GM20000 (cell line): ENCODE results near the gene SPTB.

Experiments used
- DNase-seq: peaks from one replicate; pipeline ENCODE4 v3.0.0; 2012; ENCODE audit warnings: low spot score
- TF ChIP-seq, protein P1 (sequence below): IDR thresholded peaks from 2 replicates; pipeline ENCODE4 v1.5.1; 2012; ENCODE audit warnings: mild to moderate bottlenecking, control low read depth; ENCODE audit errors: extremely low read depth, missing control alignments

The SPTB gene

DNA sequence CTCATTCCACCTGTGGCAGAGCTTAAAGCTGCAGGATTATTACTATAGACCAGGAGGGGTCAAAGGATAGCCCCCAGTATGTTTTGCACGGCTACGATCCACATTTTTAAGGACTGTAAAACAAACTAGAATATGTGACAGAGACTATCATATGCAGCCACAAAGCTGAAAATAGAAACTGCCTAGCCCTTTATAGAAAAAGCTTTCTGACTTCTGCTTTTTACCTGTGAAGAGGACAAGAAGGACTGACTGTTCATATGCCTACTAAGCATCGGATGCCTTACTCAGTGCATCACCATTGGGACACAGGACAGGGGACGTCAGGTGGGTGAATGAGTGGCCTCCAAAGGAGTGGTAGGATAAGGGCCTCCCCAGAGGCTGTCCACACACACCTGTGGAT is 29.8 kb downstream of the SPTB start:
- no peak for DNase-seq
- TF ChIP-seq, protein P1, sequence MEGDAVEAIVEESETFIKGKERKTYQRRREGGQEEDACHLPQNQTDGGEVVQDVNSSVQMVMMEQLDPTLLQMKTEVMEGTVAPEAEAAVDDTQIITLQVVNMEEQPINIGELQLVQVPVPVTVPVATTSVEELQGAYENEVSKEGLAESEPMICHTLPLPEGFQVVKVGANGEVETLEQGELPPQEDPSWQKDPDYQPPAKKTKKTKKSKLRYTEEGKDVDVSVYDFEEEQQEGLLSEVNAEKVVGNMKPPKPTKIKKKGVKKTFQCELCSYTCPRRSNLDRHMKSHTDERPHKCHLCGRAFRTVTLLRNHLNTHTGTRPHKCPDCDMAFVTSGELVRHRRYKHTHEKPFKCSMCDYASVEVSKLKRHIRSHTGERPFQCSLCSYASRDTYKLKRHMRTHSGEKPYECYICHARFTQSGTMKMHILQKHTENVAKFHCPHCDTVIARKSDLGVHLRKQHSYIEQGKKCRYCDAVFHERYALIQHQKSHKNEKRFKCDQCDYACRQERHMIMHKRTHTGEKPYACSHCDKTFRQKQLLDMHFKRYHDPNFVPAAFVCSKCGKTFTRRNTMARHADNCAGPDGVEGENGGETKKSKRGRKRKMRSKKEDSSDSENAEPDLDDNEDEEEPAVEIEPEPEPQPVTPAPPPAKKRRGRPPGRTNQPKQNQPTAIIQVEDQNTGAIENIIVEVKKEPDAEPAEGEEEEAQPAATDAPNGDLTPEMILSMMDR: no peak

DNA sequence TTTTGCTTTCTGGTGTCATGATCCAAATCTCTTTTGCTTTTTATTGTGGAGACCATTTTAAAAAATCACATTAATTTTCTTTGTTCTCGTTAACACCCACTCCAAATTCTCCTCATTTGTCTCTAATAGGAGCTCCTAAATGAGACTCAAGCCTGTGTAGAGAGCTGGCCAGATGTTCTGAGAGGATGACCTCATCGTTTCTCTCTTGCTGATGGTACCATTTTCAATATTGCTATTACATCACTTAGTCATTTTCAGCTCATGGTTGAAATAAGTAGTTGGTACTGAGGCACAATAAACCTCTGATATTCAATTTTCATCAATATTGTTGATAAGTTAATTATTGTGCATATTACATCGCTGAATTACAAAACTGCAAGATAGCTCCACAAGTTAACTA is 31.5 kb downstream of the SPTB start:
- DNase-seq: peak; percentile 29

DNA sequence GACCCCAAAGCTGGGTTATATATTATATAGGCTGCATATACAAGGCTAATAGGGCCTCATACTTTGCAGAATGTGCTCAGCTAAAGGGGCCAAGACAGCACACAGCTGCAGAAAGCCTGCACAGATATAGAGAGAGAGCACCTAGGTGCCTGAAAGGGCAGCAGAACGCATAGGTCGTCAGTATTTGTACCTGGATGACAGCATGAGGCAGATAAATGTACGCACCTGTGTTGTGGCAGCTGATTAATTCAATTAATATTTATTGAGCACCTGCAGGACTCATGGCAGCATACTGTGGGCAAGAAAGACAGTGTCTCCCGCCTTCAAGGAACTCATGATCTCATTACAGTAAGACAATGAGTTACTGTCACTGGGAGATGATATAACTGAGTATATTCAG is 33.4 kb downstream of the SPTB start:
- TF ChIP-seq, protein P1: no peak
- no peak for DNase-seq

More for the DNA sequence above, 31.5 kb downstream of the SPTB start:
- TF ChIP-seq, protein P1: no peak

DNA sequence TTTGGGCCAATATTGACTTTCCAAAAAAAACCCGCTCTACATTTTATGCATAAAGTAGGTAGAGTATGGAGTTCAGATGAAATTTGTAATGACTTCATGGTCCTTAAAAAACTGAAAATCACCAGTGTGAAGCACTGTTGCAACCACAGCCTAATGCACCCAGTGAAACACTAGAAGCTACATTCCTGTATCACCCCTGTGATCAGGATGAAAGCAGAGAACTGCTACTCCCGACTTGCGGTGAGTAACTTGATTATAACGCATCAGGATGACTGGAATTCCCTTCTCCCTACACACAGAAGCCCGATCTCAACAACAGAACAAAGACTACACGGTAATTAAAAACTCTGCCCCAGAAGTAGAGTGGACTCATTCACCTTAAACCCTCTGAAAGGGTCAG is 33.8 kb downstream of the SPTB start:
- DNase-seq: no peak
- TF ChIP-seq, protein P1: no peak

DNA sequence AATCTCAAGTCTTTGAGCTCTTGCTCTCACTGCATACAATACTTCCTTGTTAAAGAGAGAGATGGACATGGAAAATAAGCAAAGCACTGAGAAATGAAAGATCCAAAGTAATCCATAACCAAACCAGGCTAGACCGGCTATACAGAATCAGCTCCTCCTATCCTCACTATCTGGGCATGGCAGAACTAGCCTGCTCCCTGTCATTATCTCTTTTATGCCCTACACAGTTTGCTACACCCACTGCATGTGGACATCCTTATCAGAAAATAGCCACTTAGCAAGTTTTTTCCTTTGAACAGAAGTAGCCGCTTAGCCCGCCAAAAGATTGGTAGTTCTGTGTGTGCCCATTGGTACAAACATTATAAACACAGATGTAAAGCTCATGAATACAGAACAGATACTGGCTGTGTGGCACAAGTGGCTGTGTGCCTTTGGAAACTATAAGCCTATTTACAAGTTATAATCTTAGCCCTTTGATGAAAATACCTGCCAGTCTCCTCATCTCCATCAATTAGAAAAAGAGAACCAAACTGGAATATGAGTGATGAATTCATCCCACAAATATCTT is 34.7 kb downstream of the SPTB start:
- TF ChIP-seq, protein P1: no peak
- no peak for DNase-seq

DNA sequence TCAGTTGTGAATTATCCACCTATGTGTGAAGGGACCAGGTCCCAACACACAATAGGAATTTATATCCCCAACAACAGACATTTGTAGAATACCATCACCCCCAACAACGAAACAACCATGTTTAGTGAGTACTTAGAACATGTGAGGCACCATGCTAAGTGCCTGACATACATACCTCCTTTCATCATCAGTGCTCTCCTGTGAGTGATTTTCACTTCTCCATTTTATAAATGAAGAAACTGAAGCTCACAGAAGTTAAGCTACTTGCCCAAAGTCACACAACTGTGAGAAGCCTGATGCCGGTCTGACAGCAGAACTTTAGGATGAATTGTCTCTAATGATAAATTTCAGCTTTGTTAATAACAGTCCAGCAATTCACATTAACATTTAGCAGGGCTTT is 35.4 kb downstream of the SPTB start:
- TF ChIP-seq, protein P1: no peak
- DNase-seq: peak; percentile 47

DNA sequence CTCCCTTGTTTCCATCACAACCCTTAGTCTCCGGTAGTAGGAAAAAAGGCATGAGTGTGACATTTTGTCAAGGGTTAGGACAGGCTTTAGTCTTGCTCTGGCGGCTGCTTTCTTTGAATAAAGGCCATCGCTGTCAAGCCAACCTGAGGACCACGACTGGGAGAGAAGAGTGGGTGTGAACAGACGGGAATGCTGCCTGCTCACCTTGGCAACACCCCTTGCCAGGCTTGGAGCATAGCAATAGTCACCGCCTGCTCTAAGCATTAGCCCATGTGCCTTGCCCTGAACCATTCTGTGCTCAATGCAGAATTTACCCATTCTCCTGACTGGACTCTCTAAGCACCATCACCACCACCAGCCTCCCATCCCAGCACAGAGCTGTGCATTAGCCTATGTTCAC is 36.2 kb downstream of the SPTB start:
- DNase-seq: no peak
- TF ChIP-seq, protein P1: no peak
